ACC112 (cell line): ENCODE results near the gene TAF12.
"Not testable (repeated sequence)": the region's sequence is repeated elsewhere in the genome, so short reads cannot be mapped to it uniquely, and the experiment has no call there.

Experiments used
- H2AFZ ChIP-seq: fragments of 200-600 bp; sonication (generic); one replicate; pipeline ENCODE4 v1.6.0; 2017; ENCODE audit warnings: antibody characterized with exemption, low read length; ENCODE audit not compliant: unreplicated experiment
- H3K27ac ChIP-seq: fragments of 200-600 bp; sonication (generic); 2 replicates; pipeline ENCODE4 v1.5.1; 2014; ENCODE audit warnings: low read depth, mild to moderate bottlenecking, antibody characterized with exemption, low read length, moderate library complexity
- H3K27me3 ChIP-seq: fragments of 200-600 bp; sonication (generic); 2 replicates; pipeline ENCODE4 v1.6.1; 2014; ENCODE audit warnings: mild to moderate bottlenecking, antibody characterized with exemption, low read length, moderate library complexity, mixed read lengths; ENCODE audit not compliant: insufficient read depth
- H3K36me3 ChIP-seq: fragments of 200-600 bp; sonication (generic); 2 replicates; pipeline ENCODE4 v1.6.1; 2016; ENCODE audit warnings: mild to moderate bottlenecking, antibody characterized with exemption, low read length, moderate library complexity, mixed read lengths; ENCODE audit not compliant: insufficient read depth
- H3K4me1 ChIP-seq: fragments of 200-600 bp; sonication (generic); one replicate; pipeline ENCODE4 v1.6.1; 2016; ENCODE audit warnings: low read length, mixed read lengths; ENCODE audit not compliant: insufficient read depth, unreplicated experiment, control insufficient read depth
- H3K4me3 ChIP-seq: fragments of 200-600 bp; sonication (generic); 2 replicates; pipeline ENCODE4 v1.5.1; 2014; ENCODE audit warnings: mild to moderate bottlenecking, low read depth, low read length
- H3K79me2 ChIP-seq: fragments of 200-600 bp; sonication (generic); one replicate; pipeline ENCODE4 v1.6.0; 2016; ENCODE audit warnings: low read length; ENCODE audit not compliant: control insufficient read depth, unreplicated experiment, insufficient read depth

The TAF12 gene

DNA sequence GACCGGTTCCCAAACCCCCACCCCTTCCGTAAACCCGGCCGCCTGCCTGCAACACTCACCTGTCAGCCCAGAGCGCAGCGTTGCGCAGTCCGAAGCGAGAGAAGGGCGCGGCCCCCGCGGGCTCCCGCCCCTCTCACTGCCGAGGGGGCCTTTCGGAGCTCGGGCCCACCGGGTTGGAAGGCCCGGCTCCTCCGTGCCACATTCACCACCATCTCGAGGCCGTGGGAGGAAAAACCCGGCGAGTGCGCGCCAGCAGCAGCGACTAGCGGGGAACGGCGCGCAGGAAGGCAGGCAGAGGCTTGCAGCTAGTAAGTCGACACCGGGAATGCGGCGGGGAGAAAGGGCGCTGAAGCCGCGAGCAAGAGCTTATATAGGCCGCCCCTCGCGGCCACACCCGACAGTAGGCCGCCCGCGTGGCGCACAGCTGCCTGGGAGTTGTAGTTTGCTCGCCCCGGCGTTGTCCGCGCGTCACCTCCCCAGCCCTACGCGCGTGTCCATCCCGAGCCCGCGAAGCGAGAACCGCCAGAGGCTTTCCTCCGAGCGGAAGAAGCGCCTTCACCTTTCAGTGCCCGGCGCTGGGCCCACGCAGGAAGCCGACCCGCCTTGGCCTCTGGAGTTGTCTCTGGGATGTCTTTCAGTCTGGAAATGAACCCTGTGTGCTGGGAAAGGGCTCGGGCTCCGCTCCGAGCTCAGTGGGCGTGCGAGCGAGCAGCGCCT, 61.2 kb downstream of the TAF12 start:
- H3K79me2 ChIP-seq: peaks cover 28% of the 10 kb centered on the region
- peak overlapping the region; percentile 96 for H3K4me3 ChIP-seq
- H3K4me1 ChIP-seq: peaks cover 6% of the 10 kb centered on the region
- H3K27me3 ChIP-seq: no peaks in the 10 kb centered on the region
- peaks cover 31% of the 10 kb centered on the region for H3K36me3 ChIP-seq
- peak overlapping the region; percentile 89 for H2AFZ ChIP-seq
- H3K27ac ChIP-seq: peak overlapping the region; percentile 54

DNA sequence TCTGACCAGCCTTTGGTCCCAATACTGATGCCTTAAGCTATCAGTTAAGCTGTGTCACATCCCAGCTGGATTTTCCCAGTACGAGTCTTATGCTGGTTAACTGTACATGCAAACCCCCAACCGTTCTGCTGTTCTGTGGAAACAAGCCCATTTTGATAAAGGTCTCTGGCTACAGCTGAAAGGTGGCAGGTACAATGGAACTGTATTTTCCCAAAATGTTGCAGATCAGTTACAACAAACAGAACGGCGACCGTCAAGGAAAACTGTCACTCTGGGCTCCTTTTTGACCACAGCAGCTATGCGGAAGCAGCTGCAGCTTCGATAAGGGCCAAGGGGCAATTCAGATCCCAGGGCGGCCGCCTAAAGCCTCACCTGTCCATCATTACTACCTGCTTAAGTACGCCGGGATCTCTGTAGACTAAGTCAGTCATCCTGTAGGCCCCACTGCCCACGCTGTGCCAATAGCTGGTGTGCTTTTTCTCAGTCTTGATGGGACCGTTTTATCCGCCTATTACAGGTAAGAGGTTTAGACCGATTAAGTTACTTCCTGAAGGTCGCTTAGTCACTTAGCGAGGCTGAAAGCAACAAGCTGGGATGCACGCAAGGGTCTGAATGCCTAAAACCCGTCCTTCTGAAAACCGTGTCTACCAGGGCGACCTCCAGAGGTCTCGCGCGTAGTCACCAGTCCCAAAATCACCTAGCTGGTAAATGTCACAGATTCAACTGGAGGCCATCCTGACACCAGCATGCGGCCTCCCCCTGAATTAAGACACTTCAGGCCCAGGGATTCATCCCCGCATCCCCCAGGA, 61.9 kb downstream of the TAF12 start:
- Histone ChIP-seq H2AFZ (no peak overlapping the region), H3K36me3 (peaks cover 32% of the 10 kb centered on the region), H3K4me3 (peak overlapping the region; percentile 96), H3K27ac (peak overlapping the region; percentile 54), H3K79me2 (peaks cover 28% of the 10 kb centered on the region), H3K4me1 (peaks cover 6% of the 10 kb centered on the region), H3K27me3 (no peaks in the 10 kb centered on the region)

DNA sequence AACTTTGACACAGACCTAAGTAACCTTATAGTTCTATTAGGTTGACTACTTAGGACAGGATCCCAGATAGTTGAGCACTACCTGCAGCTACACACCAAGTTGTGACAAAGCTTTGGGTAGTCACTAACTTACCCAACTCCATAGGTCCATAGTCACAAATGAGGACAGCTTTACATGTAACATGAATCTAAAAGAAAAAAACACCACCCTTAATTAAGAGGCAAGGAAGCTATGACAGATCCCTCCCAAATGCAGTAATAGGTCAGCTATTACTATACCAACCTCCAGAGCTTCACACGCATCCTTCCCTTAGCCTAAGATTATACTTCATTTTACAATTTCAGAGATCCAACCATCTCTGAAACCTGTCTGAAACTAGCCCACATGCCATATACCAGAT, 63.5 kb downstream of the TAF12 start:
- no peak overlapping the region for H2AFZ ChIP-seq
- peak overlapping the region; percentile 45 for H3K27ac ChIP-seq
- H3K4me3 ChIP-seq: peak overlapping the region; percentile 96
- H3K27me3 ChIP-seq: no peaks in the 10 kb centered on the region
- peaks cover 38% of the 10 kb centered on the region for H3K36me3 ChIP-seq
- peaks cover 6% of the 10 kb centered on the region for H3K4me1 ChIP-seq
- peaks cover 28% of the 10 kb centered on the region for H3K79me2 ChIP-seq

DNA sequence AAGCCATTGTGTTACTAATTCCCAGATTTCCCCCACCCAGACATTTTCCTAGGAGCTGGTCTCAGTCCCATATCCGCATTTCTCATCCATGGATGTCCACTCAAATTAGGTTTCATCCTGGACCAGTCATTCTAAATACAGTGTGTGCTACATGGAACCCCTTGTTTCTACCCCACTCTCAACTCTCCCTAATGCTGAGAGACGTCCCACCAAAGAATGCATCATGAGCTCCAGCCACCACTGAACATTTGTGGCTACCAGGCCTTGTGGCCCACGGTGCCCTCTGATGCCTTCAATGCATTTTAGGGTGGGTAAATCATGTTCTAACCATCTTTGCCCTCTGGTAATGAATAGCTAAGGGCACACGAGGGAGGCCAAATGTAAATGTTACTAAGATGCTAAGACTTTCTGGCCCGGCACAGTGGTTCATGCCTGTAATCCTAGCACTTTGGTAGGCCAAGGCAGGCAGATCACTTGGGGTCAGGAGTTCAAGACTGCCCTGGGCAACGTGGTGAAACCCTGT, 64.1 kb downstream of the TAF12 start:
- H3K4me3 ChIP-seq: no peak overlapping the region
- 0 out of 2 replicates have a peak overlapping the region, but pooled peaks have one; percentile 45 for H3K27ac ChIP-seq
- peaks cover 6% of the 10 kb centered on the region for H3K4me1 ChIP-seq
- no peak overlapping the region for H2AFZ ChIP-seq
- H3K27me3 ChIP-seq: no peaks in the 10 kb centered on the region
- peaks cover 42% of the 10 kb centered on the region for H3K36me3 ChIP-seq
- peaks cover 28% of the 10 kb centered on the region for H3K79me2 ChIP-seq

DNA sequence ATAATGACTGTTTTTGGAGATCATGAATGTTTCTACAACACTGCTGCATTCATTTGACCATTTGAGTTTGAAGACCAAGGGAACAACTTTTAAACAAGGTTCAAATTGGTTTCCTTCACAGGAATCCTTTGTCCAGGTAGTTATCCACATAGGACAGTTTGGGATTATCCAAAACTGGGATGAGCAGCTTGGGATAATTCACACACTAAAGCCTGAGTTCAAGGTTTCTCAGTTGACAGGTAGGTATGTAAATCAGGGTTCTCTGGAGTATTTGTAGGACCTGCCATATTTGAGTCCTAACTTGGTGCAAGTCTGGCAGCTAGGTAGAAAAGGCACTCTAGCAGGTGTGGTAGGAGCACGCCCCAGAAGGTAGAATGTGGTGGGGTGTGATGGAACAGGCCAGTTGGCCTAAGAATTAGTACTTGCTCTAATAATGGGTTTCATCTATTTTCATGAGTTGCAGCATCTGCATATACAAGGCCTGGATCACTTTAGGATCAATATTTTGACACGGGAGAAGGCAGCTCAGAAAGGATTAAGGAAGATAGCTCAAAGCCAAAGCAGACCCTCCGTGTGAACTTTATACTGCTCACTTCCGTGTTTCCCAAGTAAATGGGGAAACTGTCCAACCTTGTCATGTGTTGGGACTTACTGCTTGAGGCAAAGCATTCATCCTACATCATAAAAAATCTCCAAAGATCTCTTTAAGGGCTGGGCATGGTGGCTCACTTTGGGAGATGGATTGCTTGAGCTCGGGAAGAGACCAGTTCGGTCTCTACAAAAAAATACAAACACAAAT, 64.9 kb downstream of the TAF12 start:
- Histone ChIP-seq H3K36me3 (peaks cover 47% of the 10 kb centered on the region), H3K27ac (0 out of 2 replicates have a peak overlapping the region, but pooled peaks have one; percentile 45), H3K27me3 (no peaks in the 10 kb centered on the region), H3K79me2 (peaks cover 28% of the 10 kb centered on the region), H3K4me1 (peaks cover 6% of the 10 kb centered on the region), H3K4me3 (no peak overlapping the region), H2AFZ (no peak overlapping the region)

DNA sequence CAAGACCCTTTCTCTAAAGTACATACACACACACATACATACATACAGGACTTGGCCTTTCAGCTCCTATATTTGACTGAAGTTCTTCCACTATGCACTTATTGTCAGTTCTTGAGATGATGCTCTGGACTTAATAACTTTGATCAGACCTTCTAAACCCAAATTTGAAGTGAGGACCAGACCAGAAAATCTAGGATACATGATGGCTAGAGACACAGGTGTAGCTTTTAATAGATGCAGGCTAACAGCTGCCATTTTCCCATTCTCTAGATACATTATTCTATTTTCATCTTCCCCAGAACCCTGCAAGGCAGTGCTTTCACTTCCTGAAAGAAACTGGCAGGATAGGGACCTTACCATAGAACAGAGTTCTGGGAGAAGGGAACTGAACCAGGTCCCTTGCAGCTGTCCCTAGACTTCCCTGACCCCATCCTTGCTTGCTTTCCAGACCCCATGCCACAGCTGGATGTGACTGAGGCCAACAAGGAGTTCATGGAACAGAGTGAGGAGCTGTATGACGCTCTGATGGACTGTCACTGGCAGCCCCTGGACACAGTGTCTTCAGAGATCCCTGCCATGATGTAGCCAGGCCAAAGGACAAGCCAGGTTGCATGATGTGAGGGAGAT, 65.7 kb downstream of the TAF12 start:
- peaks cover 6% of the 10 kb centered on the region for H3K4me1 ChIP-seq
- no peaks in the 10 kb centered on the region for H3K27me3 ChIP-seq
- no peak overlapping the region for H2AFZ ChIP-seq
- H3K27ac ChIP-seq: peak overlapping the region; percentile 14; the same call in 1 of the 2 replicates
- no peak overlapping the region for H3K4me3 ChIP-seq
- peaks cover 28% of the 10 kb centered on the region for H3K79me2 ChIP-seq
- peaks cover 47% of the 10 kb centered on the region for H3K36me3 ChIP-seq

DNA sequence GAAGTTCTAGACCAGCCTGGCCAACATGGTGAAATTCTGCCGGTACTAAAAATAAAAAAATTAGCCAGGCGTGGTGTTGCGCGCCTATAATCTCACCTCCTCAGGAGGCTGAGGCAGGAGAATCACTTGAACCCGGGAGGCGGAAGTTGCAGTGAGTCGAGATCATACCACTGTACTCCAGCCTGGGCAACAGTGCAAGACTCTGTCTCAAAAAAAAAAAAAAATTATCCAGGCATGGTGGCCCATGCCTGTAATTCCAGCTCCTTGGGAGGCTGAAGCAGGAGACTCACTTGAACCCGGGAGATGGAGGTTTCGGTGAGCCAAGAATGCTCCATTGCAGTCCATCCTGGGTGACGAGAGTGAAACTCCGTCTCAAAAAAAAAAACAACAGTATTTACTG, 69.3 kb downstream of the TAF12 start:
- no peaks in the 10 kb centered on the region for H3K27me3 ChIP-seq
- peaks cover 34% of the 10 kb centered on the region for H3K36me3 ChIP-seq
- H2AFZ ChIP-seq: no peak overlapping the region

DNA sequence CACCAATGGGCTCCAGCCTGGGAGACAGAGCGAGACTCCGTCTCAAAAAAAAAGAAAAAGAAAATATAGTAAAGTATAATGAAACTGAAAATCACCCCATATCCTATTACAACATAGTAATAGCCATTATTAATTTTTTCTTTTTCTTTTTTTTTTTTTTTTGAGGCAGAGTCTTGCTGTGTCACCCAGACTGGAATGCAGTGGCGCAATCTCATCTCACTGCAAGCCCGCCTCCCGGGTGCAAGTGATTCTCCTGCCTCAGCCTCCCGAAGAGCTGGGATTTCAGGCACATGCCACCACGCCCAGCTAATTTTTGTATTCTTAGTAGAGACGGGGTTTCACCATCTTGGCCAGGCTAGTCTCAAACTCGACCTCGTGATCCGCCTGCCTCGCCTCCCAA, 70.0 kb downstream of the TAF12 start:
- Histone ChIP-seq H3K27ac (peak overlapping the region; percentile 65), H3K36me3 (peaks cover 30% of the 10 kb centered on the region)
- not testable (repeated sequence) for H3K27me3 ChIP-seq, H2AFZ ChIP-seq, H3K79me2 ChIP-seq, H3K4me1 ChIP-seq, H3K4me3 ChIP-seq

More for the DNA sequence above, 69.3 kb downstream of the TAF12 start:
- H3K27ac ChIP-seq: 0 out of 2 replicates have a peak overlapping the region, but pooled peaks have one; percentile 35
- H3K79me2 ChIP-seq: peaks cover 1% of the 10 kb centered on the region
- H3K4me1 ChIP-seq: no peaks in the 10 kb centered on the region
- H3K4me3 ChIP-seq: no peak overlapping the region

DNA sequence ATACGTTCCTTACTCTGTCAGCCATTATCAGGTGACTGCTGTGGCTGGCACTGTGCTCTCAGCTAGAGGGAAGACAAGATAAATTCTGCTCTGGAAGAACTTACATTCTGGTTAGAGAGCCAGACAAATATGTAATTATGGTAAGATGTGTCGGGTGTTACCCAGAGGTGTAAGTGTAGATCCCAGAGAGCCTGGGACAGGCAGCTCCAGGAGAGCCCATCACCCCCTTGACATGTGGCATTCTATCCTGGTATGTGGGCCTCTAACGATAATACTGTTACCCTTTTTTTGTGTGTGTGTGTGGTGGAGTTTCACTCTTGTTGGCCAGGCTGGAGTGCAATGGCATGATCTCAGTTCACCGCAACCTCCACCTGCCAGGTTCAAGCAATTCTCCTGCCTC, 71.0 kb downstream of the TAF12 start:
- H3K27me3 ChIP-seq: no peaks in the 10 kb centered on the region
- no peak overlapping the region for H2AFZ ChIP-seq
- H3K4me3 ChIP-seq: no peak overlapping the region
- peaks cover 29% of the 10 kb centered on the region for H3K36me3 ChIP-seq
- H3K79me2 ChIP-seq: no peaks in the 10 kb centered on the region
- no peak overlapping the region; the same call in 1 of the 2 replicates for H3K27ac ChIP-seq
- no peaks in the 10 kb centered on the region for H3K4me1 ChIP-seq

DNA sequence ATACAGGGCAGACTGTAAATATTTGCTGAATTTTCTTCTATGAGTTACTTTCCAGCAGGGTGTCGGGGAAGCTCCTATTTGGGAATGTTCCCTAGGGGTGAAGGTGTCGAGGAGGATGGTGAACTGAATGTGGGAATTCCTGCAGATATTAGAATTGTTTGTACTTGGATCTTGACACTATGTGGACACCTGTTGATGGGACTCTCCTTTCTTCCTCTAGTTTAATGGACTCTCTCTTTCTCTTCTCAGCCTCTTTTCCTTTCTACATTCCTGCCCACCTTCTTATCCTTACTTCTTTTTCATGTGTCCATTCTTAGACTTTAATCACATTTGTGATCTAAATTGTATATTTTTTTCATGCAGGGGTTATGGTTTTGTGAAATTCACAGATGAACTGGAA, 75.9 kb downstream of the TAF12 start:
- Histone ChIP-seq H3K36me3 (peaks cover 22% of the 10 kb centered on the region), H3K79me2 (no peaks in the 10 kb centered on the region), H3K27ac (no peak overlapping the region), H3K27me3 (no peaks in the 10 kb centered on the region), H3K4me3 (no peak overlapping the region), H3K4me1 (no peaks in the 10 kb centered on the region), H2AFZ (no peak overlapping the region)
